IPS-20b (cell line): ENCODE data around the gene OR2AE1.

Experiments used
- H3K27ac ChIP-seq: one replicate; pipeline ENCODE4 v1.5.1; 2013; ENCODE audit warnings: low read length
- H3K27me3 ChIP-seq: 2 replicates; pipeline ENCODE4 v1.6.1; 2013; ENCODE audit warnings: mild to moderate bottlenecking, low read length, inconsistent platforms; ENCODE audit not compliant: insufficient read depth
- H3K36me3 ChIP-seq: 2 replicates; pipeline ENCODE4 v1.6.1; 2013; ENCODE audit warnings: low read depth, mild to moderate bottlenecking, inconsistent platforms, low read length, moderate library complexity; ENCODE audit not compliant: insufficient read depth
- H3K4me1 ChIP-seq: 2 replicates; pipeline ENCODE4 v1.6.1; 2013; ENCODE audit warnings: mild to moderate bottlenecking, control low read depth, inconsistent platforms, low read length, moderate library complexity; ENCODE audit not compliant: insufficient read depth
- H3K4me3 ChIP-seq: 2 replicates; pipeline ENCODE4 v1.5.1; 2013; ENCODE audit warnings: mild to moderate bottlenecking, low read length, inconsistent platforms
- H3K9ac ChIP-seq: 2 replicates; pipeline ENCODE4 v1.6.1; 2013; ENCODE audit warnings: low read depth, mild to moderate bottlenecking, inconsistent platforms, low read length, moderate library complexity
- H3K9me3 ChIP-seq: 2 replicates; pipeline ENCODE4 v1.6.1; 2013; ENCODE audit warnings: mild to moderate bottlenecking, low read depth, low read length, inconsistent platforms; ENCODE audit not compliant: insufficient read depth

The OR2AE1 gene

GRCh38 chr7:99848420-99849216 lies 28.2 kb downstream of the OR2AE1 start:
- Histone ChIP-seq H3K9ac (no peak overlapping the region), H3K9me3 (no peaks in the 10 kb centered on the region), H3K4me1 (0 out of 2 replicates have a peak, but pooled peaks cover 3% of the 10 kb centered on the region), H3K27ac (no peak overlapping the region), H3K36me3 (no peaks in the 10 kb centered on the region), H3K4me3 (no peak overlapping the region), H3K27me3 (no peaks in the 10 kb centered on the region)

GRCh38 chr7:99844328-99844727 lies 32.5 kb downstream of the OR2AE1 start:
- no peak overlapping the region for H3K27ac ChIP-seq
- no peaks in the 10 kb centered on the region for H3K9me3 ChIP-seq
- no peaks in the 10 kb centered on the region for H3K27me3 ChIP-seq
- no peak overlapping the region for H3K9ac ChIP-seq
- no peaks in the 10 kb centered on the region for H3K36me3 ChIP-seq
- H3K4me1 ChIP-seq: peaks cover 37% of the 10 kb centered on the region
- no peak overlapping the region for H3K4me3 ChIP-seq

GRCh38 chr7:99843808-99844207 lies 33.0 kb downstream of the OR2AE1 start:
- H3K27ac ChIP-seq: no peak overlapping the region
- no peak overlapping the region for H3K4me3 ChIP-seq
- H3K4me1 ChIP-seq: peaks cover 42% of the 10 kb centered on the region
- no peak overlapping the region for H3K9ac ChIP-seq
- H3K27me3 ChIP-seq: no peaks in the 10 kb centered on the region
- H3K9me3 ChIP-seq: no peaks in the 10 kb centered on the region
- no peaks in the 10 kb centered on the region for H3K36me3 ChIP-seq

GRCh38 chr7:99842926-99843325 lies 33.9 kb downstream of the OR2AE1 start:
- Histone ChIP-seq H3K27ac (no peak overlapping the region), H3K27me3 (no peaks in the 10 kb centered on the region), H3K9ac (no peak overlapping the region), H3K4me3 (no peak overlapping the region), H3K9me3 (no peaks in the 10 kb centered on the region), H3K4me1 (peaks cover 44% of the 10 kb centered on the region), H3K36me3 (no peaks in the 10 kb centered on the region)

- Histone ChIP-seq H3K9ac (peak overlapping the region; percentile 3; the same call in 1 of the 2 replicates), H3K4me3 (no peak overlapping the region; the same call in 1 of the 2 replicates), H3K36me3 (no peaks in the 10 kb centered on the region), H3K9me3 (no peaks in the 10 kb centered on the region), H3K27ac (no peak overlapping the region), H3K27me3 (no peaks in the 10 kb centered on the region), H3K4me1 (peaks cover 47% of the 10 kb centered on the region)
Measured at GRCh38 chr7:99840136-99840869, 36.5 kb downstream of the OR2AE1 start.

- Histone ChIP-seq H3K4me3 (peak overlapping the region; percentile 40; the same call in 1 of the 2 replicates), H3K9me3 (no peaks in the 10 kb centered on the region), H3K36me3 (no peaks in the 10 kb centered on the region), H3K27me3 (no peaks in the 10 kb centered on the region), H3K4me1 (peaks cover 47% of the 10 kb centered on the region), H3K9ac (peak overlapping the region; percentile 28; the same call in 1 of the 2 replicates), H3K27ac (no peak overlapping the region)
Measured at GRCh38 chr7:99839287-99840021, 37.4 kb downstream of the OR2AE1 start.

GRCh38 chr7:99837649-99838361 lies 39.0 kb downstream of the OR2AE1 start:
- no peaks in the 10 kb centered on the region for H3K27me3 ChIP-seq
- no peaks in the 10 kb centered on the region for H3K9me3 ChIP-seq
- H3K9ac ChIP-seq: no peak overlapping the region
- H3K36me3 ChIP-seq: no peaks in the 10 kb centered on the region
- H3K4me1 ChIP-seq: peaks cover 41% of the 10 kb centered on the region
- no peak overlapping the region for H3K27ac ChIP-seq
- H3K4me3 ChIP-seq: no peak overlapping the region

- H3K4me1 ChIP-seq: peaks cover 18% of the 10 kb centered on the region
Measured at GRCh38 chr7:99835189-99835588, 41.6 kb downstream of the OR2AE1 start.

GRCh38 chr7:99834382-99834781 lies 42.5 kb downstream of the OR2AE1 start:
- Histone ChIP-seq H3K36me3 (no peaks in the 10 kb centered on the region), H3K27ac (no peak overlapping the region), H3K27me3 (no peaks in the 10 kb centered on the region), H3K4me3 (no peak overlapping the region), H3K9me3 (no peaks in the 10 kb centered on the region), H3K9ac (no peak overlapping the region), H3K4me1 (peaks cover 11% of the 10 kb centered on the region)

More at GRCh38 chr7:99835189-99835588, 41.6 kb downstream of the OR2AE1 start:
- no peaks in the 10 kb centered on the region for H3K27me3 ChIP-seq
- no peaks in the 10 kb centered on the region for H3K36me3 ChIP-seq
- H3K9me3 ChIP-seq: no peaks in the 10 kb centered on the region
- no peak overlapping the region for H3K27ac ChIP-seq
- no peak overlapping the region for H3K9ac ChIP-seq
- H3K4me3 ChIP-seq: no peak overlapping the region

GRCh38 chr7:99833289-99833877 lies 43.5 kb downstream of the OR2AE1 start:
- Histone ChIP-seq H3K4me3 (no peak overlapping the region), H3K27me3 (no peaks in the 10 kb centered on the region), H3K27ac (no peak overlapping the region), H3K9ac (no peak overlapping the region), H3K9me3 (no peaks in the 10 kb centered on the region), H3K4me1 (peaks cover 3% of the 10 kb centered on the region; the same call in 1 of the 2 replicates), H3K36me3 (no peaks in the 10 kb centered on the region)

- Histone ChIP-seq H3K9me3 (no peaks in the 10 kb centered on the region), H3K4me3 (no peak overlapping the region), H3K27me3 (no peaks in the 10 kb centered on the region), H3K9ac (no peak overlapping the region), H3K4me1 (no peaks in the 10 kb centered on the region), H3K36me3 (no peaks in the 10 kb centered on the region), H3K27ac (no peak overlapping the region)
Measured at GRCh38 chr7:99831595-99831994, 45.2 kb downstream of the OR2AE1 start.
